ENCODE data around the gene ZNF627.

The ZNF627 gene

DNA sequence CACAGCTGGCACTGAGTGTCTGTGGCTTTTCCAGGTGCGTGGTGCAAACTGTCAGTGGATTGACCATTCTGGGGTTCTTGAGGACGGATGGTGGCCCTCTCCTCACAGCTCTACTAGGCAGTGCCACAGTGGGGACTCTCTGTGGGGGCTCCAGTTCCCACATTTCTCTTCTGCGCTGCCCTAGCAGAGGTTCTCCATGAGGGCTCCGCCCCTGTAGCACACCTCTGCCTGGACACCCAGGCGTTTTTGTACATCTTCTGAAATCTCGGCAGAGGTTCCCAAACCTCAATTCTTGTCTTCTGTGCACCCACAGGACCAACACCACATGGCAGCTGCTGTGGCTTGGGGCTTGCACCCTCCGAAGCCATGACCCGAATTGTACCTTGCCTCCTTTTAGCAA, 9.2 kb downstream of the ZNF627 start:
- Histone ChIP-seq H3K4ac (ENCODE audit: low read depth, low read length) (no peak overlapping the region), H3K9ac (ENCODE audit: low read length) (no peak overlapping the region), H3K9me3 (ENCODE audit: insufficient read depth, low read depth, low read length) (peaks cover 7% of the 10 kb centered on the region), H3K36me3 (ENCODE audit: control insufficient read depth in 1 of 2, insufficient read depth in 2 of 2, low read length in 2 of 2) (peaks cover 25% of the 10 kb centered on the region in 2 experiments), H3K27ac (ENCODE audit: low read depth, low read length) (no peak overlapping the region), H3K79me1 (ENCODE audit: low read length) (no peaks in the 10 kb centered on the region), H3K14ac (ENCODE audit: low read length) (no peak overlapping the region), H4K8ac (ENCODE audit: low read depth, low read length) (no peak overlapping the region), H3K27me3 (ENCODE audit: insufficient read depth, low read length) (no peaks in the 10 kb centered on the region), H2BK120ac (ENCODE audit: insufficient read depth, low read length, poor library complexity) (no peak overlapping the region), H4K12ac (ENCODE audit: low read depth, low read length) (no peak overlapping the region), H2BK5ac (ENCODE audit: low read depth, low read length, poor library complexity) (no peak overlapping the region), H4K91ac (ENCODE audit: low read depth, low read length) (no peak overlapping the region), H2BK12ac (ENCODE audit: low read length) (no peak overlapping the region), H3K18ac (ENCODE audit: low read length) (no peak overlapping the region), H2AK5ac (ENCODE audit: low read length) (no peak overlapping the region), H2AFZ (ENCODE audit: insufficient read depth, low read length, poor library complexity) (no peak overlapping the region), H3K79me2 (ENCODE audit: control insufficient read depth, insufficient read depth, low read length, poor library complexity) (peaks cover 8% of the 10 kb centered on the region), H3K4me2 (ENCODE audit: low read length) (no peak overlapping the region), H3K4me1 (ENCODE audit: control insufficient read depth in 1 of 2, insufficient read depth in 2 of 2, low read length in 2 of 2) (no peaks in the 10 kb centered on the region), H3K23ac (ENCODE audit: low read length) (no peak overlapping the region), H3K4me3 (ENCODE audit: low read depth, low read length) (no peak overlapping the region)
- DNase-seq, result no peak
- WGBS (ENCODE audit: extremely low coverage, insufficient coverage, insufficient read length), result no CpG with 5 or more reads among the region's 8 CpGs

DNA sequence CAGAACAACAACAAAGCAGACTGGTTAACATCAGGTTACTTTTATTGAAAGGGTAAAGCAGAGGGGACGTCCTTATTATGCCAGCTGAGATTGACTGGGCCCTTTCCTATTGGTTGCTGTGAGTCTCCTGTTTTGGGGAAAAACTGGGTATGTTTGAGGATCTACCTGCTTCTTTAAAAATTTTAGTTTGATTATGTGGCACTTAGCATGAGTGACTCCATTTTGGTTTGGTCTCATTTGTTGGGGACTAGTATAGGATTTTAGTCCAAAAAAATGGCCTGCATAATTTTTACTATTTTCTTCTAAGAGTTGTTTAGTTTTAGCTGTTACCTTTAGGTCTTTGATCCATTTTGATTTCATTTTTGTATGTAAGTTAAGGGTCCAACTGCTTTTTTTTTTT, 14.4 kb downstream of the ZNF627 start:
- no peak overlapping the region for H4K8ac ChIP-seq (ENCODE audit: low read depth, low read length)
- H3K4me2 ChIP-seq (ENCODE audit: low read length), result no peak overlapping the region
- H3K9ac ChIP-seq (ENCODE audit: low read length), result no peak overlapping the region
- peaks cover 4% of the 10 kb centered on the region for H3K9me3 ChIP-seq (ENCODE audit: insufficient read depth, low read depth, low read length)
- WGBS (ENCODE audit: extremely low coverage, insufficient coverage, insufficient read length), result no CpG with 5 or more reads among the region's 1 CpG
- no peak overlapping the region for H3K18ac ChIP-seq (ENCODE audit: low read length)
- no peaks in the 10 kb centered on the region for H3K79me2 ChIP-seq (ENCODE audit: control insufficient read depth, insufficient read depth, low read length, poor library complexity)
- no peak overlapping the region for H2BK12ac ChIP-seq (ENCODE audit: low read length)
- H3K4ac ChIP-seq (ENCODE audit: low read depth, low read length), result no peak overlapping the region
- no peak overlapping the region for H4K91ac ChIP-seq (ENCODE audit: low read depth, low read length)
- H3K23ac ChIP-seq (ENCODE audit: low read length), result no peak overlapping the region
- peaks cover 26 to 28% of the 10 kb centered on the region in 2 experiments for H3K36me3 ChIP-seq (ENCODE audit: control insufficient read depth in 1 of 2, insufficient read depth in 2 of 2, low read length in 2 of 2)
- no peak overlapping the region for H3K4me3 ChIP-seq (ENCODE audit: low read depth, low read length)
- no peak overlapping the region for H2BK120ac ChIP-seq (ENCODE audit: insufficient read depth, low read length, poor library complexity)
- H2AK5ac ChIP-seq (ENCODE audit: low read length), result no peak overlapping the region
- H3K27me3 ChIP-seq (ENCODE audit: insufficient read depth, low read length), result no peaks in the 10 kb centered on the region
- no peak overlapping the region for H3K27ac ChIP-seq (ENCODE audit: low read depth, low read length)
- no peak for DNase-seq
- no peak overlapping the region for H2AFZ ChIP-seq (ENCODE audit: insufficient read depth, low read length, poor library complexity)
- H3K79me1 ChIP-seq (ENCODE audit: low read length), result no peaks in the 10 kb centered on the region
- no peak overlapping the region for H2BK5ac ChIP-seq (ENCODE audit: low read depth, low read length, poor library complexity)
- H3K4me1 ChIP-seq (ENCODE audit: control insufficient read depth in 1 of 2, insufficient read depth in 2 of 2, low read length in 2 of 2), result no peaks in the 10 kb centered on the region
- no peak overlapping the region for H3K14ac ChIP-seq (ENCODE audit: low read length)
- no peak overlapping the region for H4K12ac ChIP-seq (ENCODE audit: low read depth, low read length)

DNA sequence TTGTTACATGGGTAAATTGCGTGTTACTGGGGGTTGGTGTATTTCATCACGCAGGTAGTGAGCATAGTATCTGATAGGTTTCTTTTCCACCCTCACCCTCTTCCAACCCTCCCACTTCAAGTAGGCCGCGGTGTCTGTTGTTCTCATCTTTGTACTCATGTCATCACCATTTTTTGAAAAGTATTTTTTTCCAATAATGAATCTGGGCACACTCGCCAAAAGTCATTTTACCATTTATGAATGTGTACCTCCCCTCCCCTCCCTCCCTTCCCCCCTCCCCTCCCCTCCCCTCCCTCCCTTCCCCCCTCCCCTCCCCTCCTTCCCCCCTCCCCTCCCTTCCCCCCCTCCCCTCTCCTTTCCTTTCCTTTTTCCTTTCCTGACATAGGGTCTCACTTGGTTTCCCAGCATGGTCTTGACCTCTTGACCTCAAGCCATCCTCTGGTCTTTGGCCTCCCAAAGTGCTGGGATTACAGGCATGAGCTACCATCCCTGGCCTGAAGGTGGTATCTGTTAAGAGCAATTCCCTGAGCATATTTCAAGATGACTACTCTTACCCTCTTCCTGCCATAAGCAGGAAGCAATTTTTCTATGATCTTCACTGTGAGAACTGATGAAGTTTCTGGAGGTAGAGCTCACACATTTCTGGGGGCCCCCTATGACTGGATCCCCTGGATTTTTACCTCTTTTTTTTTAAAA, 15.7 kb downstream of the ZNF627 start:
- no peaks in the 10 kb centered on the region for H3K27me3 ChIP-seq (ENCODE audit: insufficient read depth, low read length)
- H3K27ac ChIP-seq (ENCODE audit: low read depth, low read length), result no peak overlapping the region
- H2BK5ac ChIP-seq (ENCODE audit: low read depth, low read length, poor library complexity), result no peak overlapping the region
- peaks cover 8% of the 10 kb centered on the region for H3K9me3 ChIP-seq (ENCODE audit: insufficient read depth, low read depth, low read length)
- no peak overlapping the region for H2AK5ac ChIP-seq (ENCODE audit: low read length)
- no peak overlapping the region for H3K14ac ChIP-seq (ENCODE audit: low read length)
- H3K79me2 ChIP-seq (ENCODE audit: control insufficient read depth, insufficient read depth, low read length, poor library complexity), result no peaks in the 10 kb centered on the region
- H3K23ac ChIP-seq (ENCODE audit: low read length), result no peak overlapping the region
- H2BK12ac ChIP-seq (ENCODE audit: low read length), result no peak overlapping the region
- H2AFZ ChIP-seq (ENCODE audit: insufficient read depth, low read length, poor library complexity), result no peak overlapping the region
- no CpG with 5 or more reads among the region's 5 CpGs for WGBS (ENCODE audit: extremely low coverage, insufficient coverage, insufficient read length)
- no peak overlapping the region for H4K8ac ChIP-seq (ENCODE audit: low read depth, low read length)
- H3K4me1 ChIP-seq (ENCODE audit: control insufficient read depth in 1 of 2, insufficient read depth in 2 of 2, low read length in 2 of 2), result no peaks in the 10 kb centered on the region
- no peaks in the 10 kb centered on the region for H3K79me1 ChIP-seq (ENCODE audit: low read length)
- H3K18ac ChIP-seq (ENCODE audit: low read length), result no peak overlapping the region
- peak in 1 of 2 donors; percentile 18 for DNase-seq
- H2BK120ac ChIP-seq (ENCODE audit: insufficient read depth, low read length, poor library complexity), result no peak overlapping the region
- no peak overlapping the region for H4K91ac ChIP-seq (ENCODE audit: low read depth, low read length)
- H3K4ac ChIP-seq (ENCODE audit: low read depth, low read length), result no peak overlapping the region
- no peak overlapping the region for H3K4me2 ChIP-seq (ENCODE audit: low read length)
- no peak overlapping the region for H4K12ac ChIP-seq (ENCODE audit: low read depth, low read length)
- H3K4me3 ChIP-seq (ENCODE audit: low read depth, low read length), result no peak overlapping the region
- H3K36me3 ChIP-seq (ENCODE audit: control insufficient read depth in 1 of 2, insufficient read depth in 2 of 2, low read length in 2 of 2), result peaks cover 24 to 33% of the 10 kb centered on the region in 2 experiments
- no peak overlapping the region for H3K9ac ChIP-seq (ENCODE audit: low read length)

DNA sequence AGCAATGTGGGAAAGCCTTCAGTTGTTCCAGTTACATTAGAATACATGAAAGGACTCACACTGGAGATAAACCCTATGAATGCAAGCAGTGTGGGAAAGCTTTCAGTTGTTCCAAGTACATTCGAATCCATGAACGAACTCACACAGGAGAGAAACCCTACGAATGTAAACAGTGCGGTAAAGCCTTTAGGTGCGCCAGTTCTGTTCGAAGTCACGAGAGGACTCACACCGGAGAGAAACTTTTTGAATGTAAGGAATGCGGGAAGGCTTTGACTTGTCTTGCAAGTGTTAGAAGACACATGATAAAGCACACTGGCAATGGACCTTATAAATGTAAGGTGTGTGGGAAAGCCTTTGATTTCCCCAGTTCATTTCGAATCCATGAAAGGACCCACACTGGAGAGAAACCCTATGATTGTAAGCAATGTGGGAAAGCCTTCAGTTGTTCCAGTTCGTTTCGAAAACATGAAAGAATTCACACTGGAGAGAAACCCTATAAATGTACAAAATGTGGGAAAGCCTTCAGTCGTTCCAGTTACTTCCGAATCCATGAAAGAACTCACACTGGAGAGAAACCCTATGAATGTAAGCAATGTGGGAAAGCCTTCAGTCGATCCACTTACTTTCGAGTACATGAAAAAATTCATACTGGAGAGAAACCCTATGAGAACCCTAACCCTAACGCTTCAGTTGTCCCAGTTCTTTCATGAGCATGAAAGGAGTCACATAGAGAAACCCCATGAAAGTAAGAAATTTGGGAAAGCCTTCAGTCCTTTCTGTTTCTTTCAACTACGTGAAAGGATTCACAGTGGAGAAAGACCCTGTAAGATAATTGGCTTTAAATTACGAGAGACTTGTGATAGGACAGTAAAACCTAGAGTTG, 20.1 kb downstream of the ZNF627 start:
- Histone ChIP-seq H3K4me3 (ENCODE audit: low read depth, low read length) (no peak overlapping the region), H3K36me3 (ENCODE audit: control insufficient read depth in 1 of 2, insufficient read depth in 2 of 2, low read length in 2 of 2) (peaks cover 35 to 58% of the 10 kb centered on the region in 2 experiments), H3K23ac (ENCODE audit: low read length) (no peak overlapping the region), H2AFZ (ENCODE audit: insufficient read depth, low read length, poor library complexity) (no peak overlapping the region), H3K14ac (ENCODE audit: low read length) (no peak overlapping the region), H4K91ac (ENCODE audit: low read depth, low read length) (no peak overlapping the region), H4K12ac (ENCODE audit: low read depth, low read length) (no peak overlapping the region), H3K79me2 (ENCODE audit: control insufficient read depth, insufficient read depth, low read length, poor library complexity) (no peaks in the 10 kb centered on the region), H3K18ac (ENCODE audit: low read length) (no peak overlapping the region), H2BK120ac (ENCODE audit: insufficient read depth, low read length, poor library complexity) (no peak overlapping the region), H4K8ac (ENCODE audit: low read depth, low read length) (no peak overlapping the region), H3K79me1 (ENCODE audit: low read length) (no peaks in the 10 kb centered on the region), H3K4ac (ENCODE audit: low read depth, low read length) (no peak overlapping the region), H3K9ac (ENCODE audit: low read length) (no peak overlapping the region), H2AK5ac (ENCODE audit: low read length) (no peak overlapping the region), H3K4me2 (ENCODE audit: low read length) (no peak overlapping the region), H3K27ac (ENCODE audit: low read depth, low read length) (no peak overlapping the region), H2BK5ac (ENCODE audit: low read depth, low read length, poor library complexity) (no peak overlapping the region), H3K27me3 (ENCODE audit: insufficient read depth, low read length) (no peaks in the 10 kb centered on the region), H3K4me1 (ENCODE audit: control insufficient read depth in 1 of 2, insufficient read depth in 2 of 2, low read length in 2 of 2) (peaks cover 0 to 2% of the 10 kb centered on the region in 2 experiments), H2BK12ac (ENCODE audit: low read length) (no peak overlapping the region), H3K9me3 (ENCODE audit: insufficient read depth, low read depth, low read length) (peaks cover 8% of the 10 kb centered on the region)
- WGBS (ENCODE audit: extremely low coverage, insufficient coverage, insufficient read length), result no CpG with 5 or more reads among the region's 19 CpGs
- no peak for DNase-seq
